ENCODE results near the gene TMEM273. TPM values are rescaled to one million over a fixed set of nuclear protein-coding genes. Genes with fewer than 3 reads are reported as not detected.

Gene TMEM273
- total and polyA plus RNA-seq, 10 of the 15 experiments (the other 5 are each of a cell fraction or from before 2014, with no cell fraction given), result 10.3 to 46.3 (median 26.4) TPM

DNA sequence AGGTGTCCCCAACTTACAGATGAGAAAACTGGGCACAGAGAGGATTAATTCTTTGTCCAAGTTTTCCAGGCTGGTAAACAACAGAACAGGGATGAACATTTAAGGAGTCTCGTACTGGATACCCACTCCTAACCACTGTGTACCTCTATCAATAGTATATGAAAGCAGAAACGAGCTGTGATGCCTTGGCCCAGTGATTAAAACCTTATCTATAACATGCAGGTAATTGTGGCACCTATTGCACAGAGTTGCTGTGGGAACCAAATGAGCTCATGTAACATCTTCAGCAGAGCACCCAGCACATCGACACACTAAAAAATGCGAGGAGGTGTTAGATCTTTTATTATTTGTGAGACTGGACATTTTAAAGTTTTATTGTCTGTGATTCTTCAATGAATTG, 1.6 kb downstream of the TMEM273 start:
- H3K36me3 ChIP-seq (ENCODE audit: control insufficient read depth in 2 of 2, insufficient read depth in 2 of 2, low read length in 1 of 2), result no peaks in the 10 kb centered on the region
- H3K4me2 ChIP-seq (ENCODE audit: control insufficient read depth, insufficient read depth), result 0 out of 2 replicates have a peak overlapping the region, but pooled peaks have one; percentile 3
- ChIA-PET RAD21 (ENCODE audit: unreplicated experiment) (interaction anchor here (0.9 kb wide), 1 partner anchor 8 kb away, joined by 3 read pairs; no protein-coding TSS in a partner anchor), POLR2A (interaction anchor here (0.6 to 0.9 kb wide), 2 partner anchors 8 to 13 kb away, joined by 3 read pairs; no protein-coding TSS in a partner anchor), SMC1A (ENCODE audit: uncharacterized antibody, unreplicated experiment) (interaction anchor here (0.7 to 1.1 kb wide), 4 partner anchors 9 to 202 kb away, joined by 3 to 4 read pairs (median 4); no protein-coding TSS in a partner anchor), CTCF (interaction anchor here (0.6 to 1.0 kb wide), 2 partner anchors 19 to 47 kb away, joined by 3 read pairs; no protein-coding TSS in a partner anchor)
- H3K79me2 ChIP-seq (ENCODE audit: control insufficient read depth, insufficient read depth, low read length), result no peaks in the 10 kb centered on the region; the same call in 1 of the 2 replicates
- H3K4me1 ChIP-seq (ENCODE audit: control insufficient read depth, insufficient read depth, low read length), result peaks cover 41% of the 10 kb centered on the region
- DNase-seq (ENCODE audit: low read depth, low spot score) (no peak), ATAC-seq (peak; percentile 1; the same call in 1 of the 3 replicates), FAIRE-seq (no peak)
- H3K9ac ChIP-seq (ENCODE audit: control insufficient read depth, insufficient read depth, low read length), result no peak overlapping the region
- no peak overlapping the region for H2AFZ ChIP-seq (ENCODE audit: control insufficient read depth, low read depth, low read length)
- intact Hi-C loops (cut with micrococcal nuclease; ENCODE audit: unreplicated experiment), result loop anchor here (1.0 to 10.0 kb wide), 2 partner anchors 9 to 502 kb away; partner anchors contain the start of gene WDFY4
- H3K9me3 ChIP-seq (replicated peaks; ENCODE audit: control insufficient read depth, insufficient read depth, low read length), result no peaks in the 10 kb centered on the region; the same call in 2 of the 3 replicates
- WGBS (ENCODE audit: insufficient coverage, insufficient replicate concordance, low lambda C conversion rate, missing lambda C conversion rate), result 46% methylated on average over 4 of the region's 4 CpGs
- no peak overlapping the region for H3K4me3 ChIP-seq
- H3K27me3 ChIP-seq (replicated peaks in 1 of 2; ENCODE audit: control insufficient read depth in 2 of 2, insufficient read depth in 2 of 2, low read length in 1 of 2), result no peaks in the 10 kb centered on the region
- H3K27ac ChIP-seq (ENCODE audit: control insufficient read depth, insufficient read depth), result no peak overlapping the region
- TF ChIP-seq RBBP5 (conservative IDR thresholded peaks at IDR 0.05), result no peak
- H4K20me1 ChIP-seq (ENCODE audit: control insufficient read depth, insufficient read depth), result no peaks in the 10 kb centered on the region
- in situ Hi-C loops (cut with MboI), result loop anchor here (25.0 kb wide), 1 partner anchor 1451 kb away; no protein-coding TSS in a partner anchor
- no TSS peak for BruUV-seq (replicated peaks)

- CTCF ChIA-PET, result interaction anchor here (0.6 to 1.1 kb wide), 2 partner anchors 9 to 355 kb away, joined by 3 read pairs; no protein-coding TSS in a partner anchor
- no peak for DNase-seq (ENCODE audit: low read depth, low spot score)
- H3K27ac ChIP-seq (ENCODE audit: control insufficient read depth, insufficient read depth), result no peak overlapping the region
- ATAC-seq, result no peak
- no peaks in the 10 kb centered on the region for H3K27me3 ChIP-seq (replicated peaks in 1 of 2; ENCODE audit: control insufficient read depth in 2 of 2, insufficient read depth in 2 of 2, low read length in 1 of 2)
- no peak overlapping the region for H3K4me3 ChIP-seq
- peaks cover 37% of the 10 kb centered on the region for H3K4me1 ChIP-seq (ENCODE audit: control insufficient read depth, insufficient read depth, low read length)
- no peaks in the 10 kb centered on the region for H3K9me3 ChIP-seq (replicated peaks; ENCODE audit: control insufficient read depth, insufficient read depth, low read length)
- H3K4me2 ChIP-seq (ENCODE audit: control insufficient read depth, insufficient read depth), result no peak overlapping the region
- RAD21 ChIA-PET (ENCODE audit: unreplicated experiment), result interaction anchor here (2.4 kb wide), 1 partner anchor 13 kb away, joined by 7 read pairs; no protein-coding TSS in a partner anchor
- WGBS (ENCODE audit: insufficient coverage, insufficient replicate concordance, low lambda C conversion rate, missing lambda C conversion rate), result 67% methylated on average over 3 of the region's 3 CpGs
- SMC1A ChIA-PET (ENCODE audit: uncharacterized antibody, unreplicated experiment), result interaction anchor here (0.8 to 1.4 kb wide), 3 partner anchors 9 to 61 kb away, joined by 3 to 5 read pairs (median 3); no protein-coding TSS in a partner anchor
- H3K9ac ChIP-seq (ENCODE audit: control insufficient read depth, insufficient read depth, low read length), result no peak overlapping the region
- H4K20me1 ChIP-seq (ENCODE audit: control insufficient read depth, insufficient read depth), result no peaks in the 10 kb centered on the region
- no peak overlapping the region for H2AFZ ChIP-seq (ENCODE audit: control insufficient read depth, low read depth, low read length)
- intact Hi-C loops (cut with micrococcal nuclease; ENCODE audit: unreplicated experiment), result loop anchor here (10.0 kb wide), 1 partner anchor 500 kb away; the partner anchor contains the start of gene WDFY4
- BruUV-seq (replicated peaks), result no TSS peak
- no peak for FAIRE-seq
- in situ Hi-C loops (cut with MboI), result loop anchor here (25.0 kb wide), 1 partner anchor 1452 kb away; no protein-coding TSS in a partner anchor
- no peaks in the 10 kb centered on the region; the same call in 1 of the 2 replicates for H3K79me2 ChIP-seq (ENCODE audit: control insufficient read depth, insufficient read depth, low read length)
- POLR2A ChIA-PET, result no interaction called here
- no peaks in the 10 kb centered on the region for H3K36me3 ChIP-seq (ENCODE audit: control insufficient read depth in 2 of 2, insufficient read depth in 2 of 2, low read length in 1 of 2)
- TF ChIP-seq PAX8 (IDR thresholded peaks at IDR 0.05) (no peak), HDGF (IDR thresholded peaks at IDR 0.05) (no peak), NBN (IDR thresholded peaks at IDR 0.05) (no peak), USF2 (IDR thresholded peaks at IDR 0.05; ENCODE audit: borderline replicate concordance, low read depth, low read length) (no peak), PML (IDR thresholded peaks at IDR 0.05; ENCODE audit: low read length) (no peak), BCL3 (IDR thresholded peaks at IDR 0.05; ENCODE audit: borderline replicate concordance, insufficient read depth, low read depth, low read length, poor library complexity, severe bottlenecking) (no peak), RELA (IDR thresholded peaks at IDR 0.05; ENCODE audit: borderline replicate concordance, partially characterized antibody) (no peak), SIX5 (IDR thresholded peaks at IDR 0.05; ENCODE audit: low read depth, low read length, severe bottlenecking) (no peak), NKRF (conservative IDR thresholded peaks at IDR 0.05) (no peak), PKNOX1 (IDR thresholded peaks at IDR 0.05) (no peak)
Measured at GRCh38 chr10:49185213-49185612, 3.0 kb downstream of the TMEM273 start.

Data from GM12878 (cell line).